ENCODE measurements around the gene NIT2.

The NIT2 gene

DNA sequence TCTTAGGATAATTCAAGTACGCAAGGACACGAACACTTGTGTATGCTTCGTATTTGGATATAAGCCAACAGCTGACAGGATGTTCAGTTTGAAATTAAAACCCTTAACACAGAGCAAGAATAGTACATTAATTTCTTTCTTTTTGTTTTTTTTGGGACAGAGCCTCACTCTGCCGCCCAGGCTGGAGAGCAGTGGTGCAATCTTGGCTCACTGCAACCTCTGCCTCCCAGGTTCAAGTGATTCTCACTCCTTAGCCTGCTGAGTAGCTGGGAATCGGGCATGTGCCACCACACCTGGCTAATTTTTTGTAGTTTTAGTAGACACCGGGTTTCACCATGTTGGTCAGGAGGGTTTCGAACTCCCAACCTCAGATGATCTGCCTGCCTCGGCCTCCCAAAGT lies 33.9 kb downstream of the NIT2 start:
- DNase-seq (ENCODE audit: low read depth) = no peak

GRCh38 chr3:100370756-100371155 lies 36.2 kb downstream of the NIT2 start:
- no peak overlapping the region for H3K4me3 ChIP-seq (ENCODE audit: low read length)
- TF ChIP-seq CTCF (IDR thresholded peaks at IDR 0.05; ENCODE audit: insufficient read depth, low read depth, low read length, missing control alignments) = no peak
- DNase-seq (ENCODE audit: low read depth) = no peak

More for the DNA sequence above, 33.9 kb downstream of the NIT2 start:
- H3K4me3 ChIP-seq (ENCODE audit: low read length) = no peak overlapping the region
- no peak for TF ChIP-seq CTCF (IDR thresholded peaks at IDR 0.05; ENCODE audit: insufficient read depth, low read depth, low read length, missing control alignments)

DNA sequence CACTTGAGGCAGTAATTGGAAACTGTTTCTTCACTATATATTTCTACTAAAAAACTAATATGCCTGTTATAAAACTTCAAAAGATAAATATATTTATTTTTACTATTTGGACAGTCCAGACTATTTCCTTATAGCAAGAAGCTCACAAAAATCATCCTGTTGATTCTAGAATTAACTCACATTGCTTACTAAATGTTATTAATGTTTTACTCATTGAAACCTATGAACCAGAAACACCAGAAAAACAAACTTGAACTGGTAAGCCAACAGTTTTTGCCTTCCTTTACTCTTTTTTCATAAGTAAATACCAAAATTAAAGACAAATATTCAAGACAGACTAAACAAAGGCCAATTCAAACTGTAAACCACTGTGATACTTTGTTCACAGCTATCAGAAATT lies 40.0 kb downstream of the NIT2 start:
- H3K4me3 ChIP-seq (ENCODE audit: low read length) = no peak overlapping the region
- DNase-seq (ENCODE audit: low read depth) = no peak
- no peak for TF ChIP-seq CTCF (IDR thresholded peaks at IDR 0.05; ENCODE audit: insufficient read depth, low read depth, low read length, missing control alignments)

GRCh38 chr3:100376301-100376700 lies 41.7 kb downstream of the NIT2 start:
- TF ChIP-seq CTCF (IDR thresholded peaks at IDR 0.05; ENCODE audit: insufficient read depth, low read depth, low read length, missing control alignments) = no peak
- H3K4me3 ChIP-seq (ENCODE audit: low read length) = no peak overlapping the region
- no peak for DNase-seq (ENCODE audit: low read depth)

DNA sequence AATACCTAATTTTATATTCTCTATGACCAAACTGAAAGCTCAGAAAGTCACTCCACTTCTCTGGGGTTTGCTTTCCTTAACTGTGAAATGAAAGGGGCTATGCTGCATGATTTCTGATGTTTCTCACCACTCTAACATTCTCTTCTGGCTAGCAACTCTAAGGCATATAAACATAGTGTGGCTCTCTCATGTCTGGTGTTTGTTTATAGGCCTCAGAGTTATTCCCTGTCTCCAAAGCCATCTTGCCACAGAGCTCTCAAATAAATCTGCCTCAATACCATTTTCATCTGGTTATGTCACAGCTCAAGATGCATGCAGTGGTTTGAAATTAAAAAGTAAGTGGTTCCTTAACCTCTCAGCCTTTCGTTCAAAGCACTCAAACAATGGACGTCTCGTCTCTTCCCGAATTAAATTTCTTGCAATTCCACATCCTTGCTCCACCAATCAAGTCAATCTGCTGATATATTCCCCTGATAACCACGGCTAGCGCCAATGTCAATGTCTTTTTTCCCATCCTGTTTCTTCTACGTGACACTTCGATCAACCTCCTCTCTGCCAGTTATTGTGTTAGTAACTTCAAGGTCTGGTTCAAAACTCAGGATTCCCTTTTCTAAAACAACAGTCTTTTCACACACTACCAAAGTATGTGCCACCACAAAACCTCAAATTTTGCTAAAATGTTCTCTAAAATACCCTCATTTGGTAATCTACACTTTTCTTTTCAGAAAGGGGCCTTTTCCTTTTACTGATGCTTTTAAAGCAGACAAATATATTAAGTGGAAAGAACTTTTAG lies 50.4 kb downstream of the NIT2 start:
- no peak overlapping the region for H3K4me3 ChIP-seq (ENCODE audit: low read length)
- no peak for TF ChIP-seq CTCF (IDR thresholded peaks at IDR 0.05; ENCODE audit: insufficient read depth, low read depth, low read length, missing control alignments)
- DNase-seq (ENCODE audit: low read depth) = no peak

GRCh38 chr3:100386437-100387074 lies 52.0 kb downstream of the NIT2 start:
- DNase-seq (ENCODE audit: low read depth) = no peak
- H3K4me3 ChIP-seq (ENCODE audit: low read length) = no peak overlapping the region
- TF ChIP-seq CTCF (IDR thresholded peaks at IDR 0.05; ENCODE audit: insufficient read depth, low read depth, low read length, missing control alignments) = no peak
